ENCODE measurements around the gene MEIOC. TPM values are rescaled to one million over a fixed set of nuclear protein-coding genes. Genes with fewer than 3 reads are reported as not detected.
"Not testable (repeated sequence)": the region's sequence is repeated elsewhere in the genome, so short reads cannot be mapped to it uniquely, and the experiment has no call there.

MEIOC gene
- total RNA-seq, 2 donors from 2014 or later = 0.58 TPM; not detected in 1

GRCh38 chr17:44633998-44634397 is 22.3 kb upstream of the MEIOC start:
- Mint-ChIP-seq H3K27me3 (peaks cover 3% of the 10 kb centered on the region), H3K4me3 (no peak overlapping the region), H3K27ac (no peak overlapping the region), H3K36me3 (ENCODE audit: low read depth) (no peaks in the 10 kb centered on the region), H3K9me3 (no peaks in the 10 kb centered on the region), H3K4me1 (no peaks in the 10 kb centered on the region)
- no peak for ATAC-seq (replicated peaks)

GRCh38 chr17:44634401-44634800 is 21.9 kb upstream of the MEIOC start:
- not testable (repeated sequence) for H3K4me1 Mint-ChIP-seq; ATAC-seq (replicated peaks); H3K27ac Mint-ChIP-seq

GRCh38 chr17:44636562-44636961 is 19.7 kb upstream of the MEIOC start:
- no peaks in the 10 kb centered on the region for H3K4me1 Mint-ChIP-seq
- H3K9me3 Mint-ChIP-seq = no peaks in the 10 kb centered on the region
- H3K4me3 Mint-ChIP-seq = no peak overlapping the region
- peaks cover 3% of the 10 kb centered on the region for H3K27me3 Mint-ChIP-seq
- no peak for ATAC-seq (replicated peaks)
- no peak overlapping the region for H3K27ac Mint-ChIP-seq
- H3K36me3 Mint-ChIP-seq (ENCODE audit: low read depth) = no peaks in the 10 kb centered on the region

More at GRCh38 chr17:44634401-44634800, 21.9 kb upstream of the MEIOC start:
- not testable (repeated sequence) for H3K4me3 Mint-ChIP-seq; H3K36me3 Mint-ChIP-seq (ENCODE audit: low read depth); H3K27me3 Mint-ChIP-seq; H3K9me3 Mint-ChIP-seq

- H3K9me3 Mint-ChIP-seq = no peaks in the 10 kb centered on the region
- H3K36me3 Mint-ChIP-seq (ENCODE audit: low read depth) = no peaks in the 10 kb centered on the region
- H3K4me3 Mint-ChIP-seq = no peak overlapping the region
- H3K27me3 Mint-ChIP-seq = peaks cover 3% of the 10 kb centered on the region
- ATAC-seq (replicated peaks) = no peak
- no peaks in the 10 kb centered on the region for H3K4me1 Mint-ChIP-seq
- H3K27ac Mint-ChIP-seq = no peak overlapping the region
Observed at GRCh38 chr17:44637066-44637465, 19.2 kb upstream of the MEIOC start.

- Mint-ChIP-seq H3K36me3 (ENCODE audit: low read depth) (no peaks in the 10 kb centered on the region), H3K27ac (no peak overlapping the region), H3K4me3 (no peak overlapping the region), H3K27me3 (peaks cover 20% of the 10 kb centered on the region), H3K4me1 (no peaks in the 10 kb centered on the region), H3K9me3 (no peaks in the 10 kb centered on the region)
- ATAC-seq (replicated peaks) = no peak
Observed at GRCh38 chr17:44642834-44643233, 13.4 kb upstream of the MEIOC start.

GRCh38 chr17:44645341-44645740 is 10.9 kb upstream of the MEIOC start:
- peaks cover 26% of the 10 kb centered on the region for H3K27me3 Mint-ChIP-seq
- H3K4me1 Mint-ChIP-seq = no peaks in the 10 kb centered on the region
- no peak overlapping the region for H3K4me3 Mint-ChIP-seq
- H3K9me3 Mint-ChIP-seq = no peaks in the 10 kb centered on the region
- H3K36me3 Mint-ChIP-seq (ENCODE audit: low read depth) = no peaks in the 10 kb centered on the region
- no peak for ATAC-seq (replicated peaks)
- H3K27ac Mint-ChIP-seq = no peak overlapping the region

GRCh38 chr17:44646280-44646679 is 10.0 kb upstream of the MEIOC start:
- Mint-ChIP-seq H3K27ac (no peak overlapping the region), H3K4me1 (no peaks in the 10 kb centered on the region), H3K27me3 (peaks cover 32% of the 10 kb centered on the region), H3K36me3 (ENCODE audit: low read depth) (no peaks in the 10 kb centered on the region), H3K9me3 (no peaks in the 10 kb centered on the region), H3K4me3 (no peak overlapping the region)
- ATAC-seq (replicated peaks) = no peak

- H3K9me3 Mint-ChIP-seq = no peaks in the 10 kb centered on the region
- ATAC-seq (replicated peaks) = no peak
- H3K27ac Mint-ChIP-seq = no peak overlapping the region
- H3K4me1 Mint-ChIP-seq = no peaks in the 10 kb centered on the region
- peaks cover 28% of the 10 kb centered on the region for H3K27me3 Mint-ChIP-seq
- H3K4me3 Mint-ChIP-seq = no peak overlapping the region
- no peaks in the 10 kb centered on the region for H3K36me3 Mint-ChIP-seq (ENCODE audit: low read depth)
Observed at GRCh38 chr17:44647736-44648135, 8.5 kb upstream of the MEIOC start.

GRCh38 chr17:44648963-44649362 is 7.3 kb upstream of the MEIOC start:
- no peak for ATAC-seq (replicated peaks)
- Mint-ChIP-seq H3K27ac (no peak overlapping the region), H3K9me3 (no peaks in the 10 kb centered on the region), H3K36me3 (ENCODE audit: low read depth) (no peaks in the 10 kb centered on the region), H3K4me1 (no peaks in the 10 kb centered on the region), H3K27me3 (peaks cover 25% of the 10 kb centered on the region), H3K4me3 (no peak overlapping the region)

GRCh38 chr17:44651228-44651627 is 5.0 kb upstream of the MEIOC start:
- no peaks in the 10 kb centered on the region for H3K36me3 Mint-ChIP-seq (ENCODE audit: low read depth)
- no peaks in the 10 kb centered on the region for H3K9me3 Mint-ChIP-seq
- no peak overlapping the region for H3K27ac Mint-ChIP-seq
- no peaks in the 10 kb centered on the region for H3K4me1 Mint-ChIP-seq
- H3K27me3 Mint-ChIP-seq = peaks cover 27% of the 10 kb centered on the region
- no peak for ATAC-seq (replicated peaks)
- no peak overlapping the region for H3K4me3 Mint-ChIP-seq

- Mint-ChIP-seq H3K4me1 (no peaks in the 10 kb centered on the region), H3K9me3 (no peaks in the 10 kb centered on the region), H3K27me3 (peaks cover 27% of the 10 kb centered on the region), H3K27ac (no peak overlapping the region), H3K36me3 (ENCODE audit: low read depth) (no peaks in the 10 kb centered on the region), H3K4me3 (no peak overlapping the region)
- no peak for ATAC-seq (replicated peaks)
Observed at GRCh38 chr17:44652727-44653126, 3.5 kb upstream of the MEIOC start.

- peaks cover 22% of the 10 kb centered on the region for H3K27me3 Mint-ChIP-seq
- no peaks in the 10 kb centered on the region for H3K9me3 Mint-ChIP-seq
- no peak overlapping the region for H3K27ac Mint-ChIP-seq
- H3K4me1 Mint-ChIP-seq = no peaks in the 10 kb centered on the region
- H3K4me3 Mint-ChIP-seq = no peak overlapping the region
- no peaks in the 10 kb centered on the region for H3K36me3 Mint-ChIP-seq (ENCODE audit: low read depth)
- ATAC-seq (replicated peaks) = no peak
Observed at GRCh38 chr17:44653384-44653783, 2.9 kb upstream of the MEIOC start.

- no peak overlapping the region for H3K4me3 Mint-ChIP-seq
- H3K27me3 Mint-ChIP-seq = peaks cover 21% of the 10 kb centered on the region
- no peak overlapping the region for H3K27ac Mint-ChIP-seq
- H3K9me3 Mint-ChIP-seq = no peaks in the 10 kb centered on the region
- no peaks in the 10 kb centered on the region for H3K36me3 Mint-ChIP-seq (ENCODE audit: low read depth)
- no peaks in the 10 kb centered on the region for H3K4me1 Mint-ChIP-seq
- no peak for ATAC-seq (replicated peaks)
Observed at GRCh38 chr17:44653954-44654353, 2.3 kb upstream of the MEIOC start.

- H3K36me3 Mint-ChIP-seq (ENCODE audit: low read depth) = no peaks in the 10 kb centered on the region
- no peaks in the 10 kb centered on the region for H3K4me1 Mint-ChIP-seq
- no peak overlapping the region for H3K27ac Mint-ChIP-seq
- H3K27me3 Mint-ChIP-seq = peaks cover 12% of the 10 kb centered on the region
- no peak overlapping the region for H3K4me3 Mint-ChIP-seq
- no peak for ATAC-seq (replicated peaks)
- no peaks in the 10 kb centered on the region for H3K9me3 Mint-ChIP-seq
Observed at GRCh38 chr17:44661835-44662234, 5.6 kb downstream of the MEIOC start.

- Mint-ChIP-seq H3K27ac (no peak overlapping the region), H3K4me1 (no peaks in the 10 kb centered on the region), H3K36me3 (ENCODE audit: low read depth) (no peaks in the 10 kb centered on the region), H3K27me3 (peaks cover 8% of the 10 kb centered on the region), H3K9me3 (no peaks in the 10 kb centered on the region), H3K4me3 (no peak overlapping the region)
- ATAC-seq (replicated peaks) = no peak
Observed at GRCh38 chr17:44663095-44663494, 6.8 kb downstream of the MEIOC start.

GRCh38 chr17:44664867-44665266 is 8.6 kb downstream of the MEIOC start:
- Mint-ChIP-seq H3K9me3 (no peaks in the 10 kb centered on the region), H3K27ac (no peak overlapping the region), H3K4me1 (no peaks in the 10 kb centered on the region), H3K36me3 (ENCODE audit: low read depth) (no peaks in the 10 kb centered on the region), H3K4me3 (no peak overlapping the region), H3K27me3 (peaks cover 8% of the 10 kb centered on the region)
- no peak for ATAC-seq (replicated peaks)
